Neural cell (in vitro differentiated cells): ENCODE results near the gene SSTR4.

Experiments used
- EZH2 ChIP-seq: fragments of 200-600, 300-800 bp; shearing (Covaris generic), sonication (generic); IDR thresholded peaks from 2 replicates; pipeline ENCODE4 v1.6.1; 2014; ENCODE audit warnings: antibody characterized with exemption, low read length, borderline replicate concordance, mild to moderate bottlenecking; ENCODE audit not compliant: insufficient read depth, poor library complexity, severe bottlenecking
- TF ChIP-seq, protein P1 (sequence below): fragments of 450-650 bp; IDR thresholded peaks from 2 replicates; pipeline ENCODE4 v1.5.1; 2014; ENCODE audit warnings: antibody characterized with exemption, mild to moderate bottlenecking, moderate library complexity; ENCODE audit not compliant: poor library complexity, severe bottlenecking

DNA sequence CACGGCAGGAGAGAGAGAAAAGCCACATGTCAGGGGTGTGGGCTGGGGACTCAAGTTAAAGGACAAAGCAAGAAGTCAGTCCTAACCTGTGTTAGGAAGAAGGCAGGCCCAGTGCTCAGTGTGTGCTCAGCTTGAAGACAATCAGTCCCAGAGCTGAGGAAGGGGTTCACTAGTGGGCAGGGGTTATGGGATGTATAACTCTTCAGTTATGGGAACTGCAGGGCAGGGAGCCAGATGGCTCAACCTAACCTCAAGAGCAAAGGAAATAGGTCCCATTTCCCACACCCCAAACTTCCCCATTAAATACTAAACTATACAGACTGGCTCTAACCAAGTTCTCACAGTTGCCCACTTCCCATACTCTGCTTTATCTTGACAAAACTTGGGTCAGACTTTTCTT, 7.4 kb upstream of the SSTR4 start:
- no peak for TF ChIP-seq EZH2
- TF ChIP-seq, protein P1, sequence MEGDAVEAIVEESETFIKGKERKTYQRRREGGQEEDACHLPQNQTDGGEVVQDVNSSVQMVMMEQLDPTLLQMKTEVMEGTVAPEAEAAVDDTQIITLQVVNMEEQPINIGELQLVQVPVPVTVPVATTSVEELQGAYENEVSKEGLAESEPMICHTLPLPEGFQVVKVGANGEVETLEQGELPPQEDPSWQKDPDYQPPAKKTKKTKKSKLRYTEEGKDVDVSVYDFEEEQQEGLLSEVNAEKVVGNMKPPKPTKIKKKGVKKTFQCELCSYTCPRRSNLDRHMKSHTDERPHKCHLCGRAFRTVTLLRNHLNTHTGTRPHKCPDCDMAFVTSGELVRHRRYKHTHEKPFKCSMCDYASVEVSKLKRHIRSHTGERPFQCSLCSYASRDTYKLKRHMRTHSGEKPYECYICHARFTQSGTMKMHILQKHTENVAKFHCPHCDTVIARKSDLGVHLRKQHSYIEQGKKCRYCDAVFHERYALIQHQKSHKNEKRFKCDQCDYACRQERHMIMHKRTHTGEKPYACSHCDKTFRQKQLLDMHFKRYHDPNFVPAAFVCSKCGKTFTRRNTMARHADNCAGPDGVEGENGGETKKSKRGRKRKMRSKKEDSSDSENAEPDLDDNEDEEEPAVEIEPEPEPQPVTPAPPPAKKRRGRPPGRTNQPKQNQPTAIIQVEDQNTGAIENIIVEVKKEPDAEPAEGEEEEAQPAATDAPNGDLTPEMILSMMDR = no peak
